Ishikawa (cell line): ENCODE measurements around the gene HAPSTR1.

Experiments used
- RAD21 ChIP-seq: IDR thresholded peaks from 2 replicates; pipeline ENCODE4 v1.6.1; 2012; ENCODE audit warnings: low read depth
- TF ChIP-seq, protein P1 (sequence below): IDR thresholded peaks from 2 replicates; pipeline ENCODE4 v1.6.1; 2012

DNA sequence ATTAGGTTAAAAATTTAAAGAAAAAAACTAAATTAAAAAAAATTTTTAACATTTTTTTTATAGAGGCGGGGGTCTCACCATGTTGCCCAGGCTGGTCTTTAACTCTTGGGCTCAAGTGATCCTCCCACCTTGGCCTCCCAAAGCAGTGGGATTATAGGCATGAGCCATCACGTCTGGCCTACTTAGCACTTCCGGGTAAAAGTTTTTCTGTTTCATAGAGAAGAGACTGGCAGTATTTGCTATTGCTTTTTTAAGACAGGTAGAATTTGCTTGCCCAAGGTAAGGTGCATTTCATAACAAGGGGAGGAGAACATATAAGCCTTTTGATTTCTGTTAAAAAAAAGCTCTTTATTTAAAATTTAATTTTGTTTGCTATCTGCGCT is 12.0 kb upstream of the HAPSTR1 start:
- no peak for TF ChIP-seq RAD21
- TF ChIP-seq, protein P1, sequence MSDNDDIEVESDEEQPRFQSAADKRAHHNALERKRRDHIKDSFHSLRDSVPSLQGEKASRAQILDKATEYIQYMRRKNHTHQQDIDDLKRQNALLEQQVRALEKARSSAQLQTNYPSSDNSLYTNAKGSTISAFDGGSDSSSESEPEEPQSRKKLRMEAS, result no peak
